GM12864 (cell line): ENCODE measurements around the gene ABHD17A.

Experiments
- DNase-seq: peaks from one replicate; pipeline ENCODE4 v3.0.0-alpha.2; 2011; ENCODE audit warnings: low read depth
- H3K4me3 ChIP-seq: 2 replicates; pipeline ENCODE4 v1.5.1; 2011; ENCODE audit warnings: mild to moderate bottlenecking, low read depth, low read length, control low read depth
- CTCF ChIP-seq: IDR thresholded peaks from 2 replicates; pipeline ENCODE4 v1.5.1; 2011; ENCODE audit warnings: low read depth, mild to moderate bottlenecking, moderate library complexity, low read length, control low read depth, inconsistent platforms; ENCODE audit errors: missing control alignments

ABHD17A gene

GRCh38 chr19:1917926-1918325 lies 32.6 kb upstream of the ABHD17A start:
- no peak for TF ChIP-seq CTCF
- DNase-seq: no peak
- no peak overlapping the region for H3K4me3 ChIP-seq

- TF ChIP-seq CTCF: no peak
- no peak overlapping the region for H3K4me3 ChIP-seq
- DNase-seq: no peak
Observed at GRCh38 chr19:1917146-1917545, 31.9 kb upstream of the ABHD17A start.

GRCh38 chr19:1914826-1915341 lies 29.6 kb upstream of the ABHD17A start:
- no peak for TF ChIP-seq CTCF
- DNase-seq: no peak
- no peak overlapping the region for H3K4me3 ChIP-seq

GRCh38 chr19:1913781-1914577 lies 28.7 kb upstream of the ABHD17A start:
- no peak overlapping the region for H3K4me3 ChIP-seq
- TF ChIP-seq CTCF: no peak
- DNase-seq: no peak

GRCh38 chr19:1912760-1913505 lies 27.6 kb upstream of the ABHD17A start:
- no peak for TF ChIP-seq CTCF
- H3K4me3 ChIP-seq: no peak overlapping the region
- DNase-seq: no peak

GRCh38 chr19:1911995-1912394 lies 26.7 kb upstream of the ABHD17A start:
- H3K4me3 ChIP-seq: no peak overlapping the region
- TF ChIP-seq CTCF: no peak
- no peak for DNase-seq
